HG02884 (cell line): ENCODE results near the gene LTA.

Experiments used
- ATAC-seq: cut with Tn5 transposase; IDR thresholded peaks from one replicate; pipeline ENCODE4 v1.9.1; 2021; ENCODE audit warnings: mild to moderate bottlenecking, moderate library complexity; ENCODE audit not compliant: unreplicated experiment

Gene LTA, protein sequence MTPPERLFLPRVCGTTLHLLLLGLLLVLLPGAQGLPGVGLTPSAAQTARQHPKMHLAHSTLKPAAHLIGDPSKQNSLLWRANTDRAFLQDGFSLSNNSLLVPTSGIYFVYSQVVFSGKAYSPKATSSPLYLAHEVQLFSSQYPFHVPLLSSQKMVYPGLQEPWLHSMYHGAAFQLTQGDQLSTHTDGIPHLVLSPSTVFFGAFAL

GRCh38 chr6:31572041-31572911 is at the start of gene LTA:
Gene LTA, plus strand, starts transcription at chr6:31572289. Its CDS starts 454 bp downstream, at chr6:31572743.
- no peak for ATAC-seq

- ATAC-seq, result no peak
These were observed 46.5 kb upstream of the LTA start for GRCh38 chr6:31525553-31525931.

DNA sequence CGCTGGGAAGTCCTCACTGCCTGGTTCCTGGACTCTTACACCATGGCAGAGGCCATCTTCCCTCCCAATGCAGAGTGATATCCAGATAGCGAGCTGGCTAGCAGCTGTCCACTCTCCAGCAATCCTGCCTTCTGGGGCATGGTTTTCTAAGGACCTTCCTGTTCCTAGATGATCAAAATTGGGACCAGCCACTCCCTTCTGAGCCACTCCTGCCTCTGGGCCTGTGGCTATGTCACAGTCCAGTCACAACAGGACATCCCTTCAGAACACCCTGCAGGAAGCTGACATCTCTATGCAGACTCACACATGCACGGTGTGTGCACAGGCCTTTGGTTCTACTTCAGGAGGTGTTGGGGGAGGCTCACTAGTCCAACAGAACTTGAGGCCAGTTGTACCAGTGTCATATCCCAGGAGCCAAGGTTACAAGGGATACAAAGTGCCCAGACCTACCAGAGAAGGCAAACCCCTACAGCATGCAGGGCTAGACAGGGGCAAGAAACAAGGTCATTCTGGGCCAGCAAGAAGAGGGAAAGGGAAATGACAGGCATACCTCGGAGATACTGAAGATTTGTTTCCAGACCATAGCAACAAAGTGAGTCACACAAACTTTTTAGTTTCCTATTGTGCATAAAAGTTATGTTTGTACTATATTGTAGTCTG is 46.0 kb upstream of the LTA start:
- no peak for ATAC-seq

DNA sequence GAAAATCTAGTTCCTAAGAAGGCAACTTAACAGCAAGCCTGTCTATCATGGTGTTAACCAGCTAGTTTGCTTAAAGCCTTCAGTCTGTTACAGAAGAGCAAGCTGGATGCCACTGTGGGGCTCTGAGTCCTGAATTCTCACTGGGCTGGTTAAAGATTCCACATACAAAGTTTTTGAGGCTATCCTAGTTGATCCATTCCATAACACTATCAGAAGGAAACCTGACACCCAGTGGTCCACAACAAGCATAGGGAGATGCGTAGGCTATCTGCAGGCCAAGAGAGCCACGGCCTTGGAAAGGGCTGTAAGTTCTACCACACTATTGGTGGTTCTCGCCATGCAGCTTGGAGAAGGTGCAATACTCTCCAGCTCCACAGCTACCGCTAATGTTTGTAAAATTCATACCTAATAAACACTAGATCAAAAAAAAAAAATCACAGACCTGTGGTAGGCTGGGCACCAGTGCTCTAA is 43.7 kb upstream of the LTA start:
- ATAC-seq, result no peak

- ATAC-seq, result no peak
These were observed 43.2 kb upstream of the LTA start, which contains the start of gene MCCD1 for GRCh38 chr6:31528821-31529328. Gene MCCD1, plus strand, starts transcription at chr6:31528962. Its CDS starts 53 bp downstream, at chr6:31529015.

DNA sequence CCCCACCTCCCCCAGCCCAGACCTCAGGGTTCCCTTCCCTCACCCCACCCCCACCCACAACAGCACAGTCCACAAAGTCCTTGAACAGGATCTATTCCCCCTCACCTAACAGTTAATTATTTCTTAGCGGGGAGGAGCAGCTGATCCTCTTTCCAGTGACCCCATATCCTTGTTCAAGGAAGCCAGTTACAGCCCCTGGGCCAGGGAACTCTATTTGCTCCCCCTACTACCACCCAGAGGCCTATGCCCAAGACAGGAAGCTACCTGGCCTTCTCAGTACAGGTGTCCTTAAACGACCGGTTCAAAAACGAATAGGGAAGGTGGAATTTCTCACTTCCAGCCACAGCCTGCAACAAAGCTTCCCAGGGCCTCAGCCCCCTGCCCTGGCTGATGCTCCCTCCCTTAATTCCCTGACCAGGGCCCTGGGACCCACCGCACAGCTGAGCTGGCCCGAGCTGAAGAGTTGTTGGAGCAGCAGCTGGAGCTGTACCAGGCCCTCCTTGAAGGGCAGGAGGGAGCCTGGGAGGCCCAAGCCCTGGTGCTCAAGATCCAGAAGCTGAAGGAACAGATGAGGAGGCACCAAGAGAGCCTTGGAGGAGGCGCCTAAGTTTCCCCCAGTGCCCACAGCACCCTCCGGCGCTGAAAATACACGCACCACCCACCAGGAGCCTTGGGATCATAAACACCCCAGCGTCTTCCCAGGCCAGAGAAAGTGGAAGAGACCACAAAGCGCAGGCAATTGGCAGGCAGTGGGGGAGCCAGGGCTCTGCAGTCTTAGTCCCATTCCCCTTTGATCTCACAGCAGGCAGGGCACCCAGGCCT is 42.5 kb upstream of the LTA start:
- ATAC-seq, result no peak

- ATAC-seq, result no peak
These were observed 41.4 kb upstream of the LTA start for GRCh38 chr6:31530659-31531058.

DNA sequence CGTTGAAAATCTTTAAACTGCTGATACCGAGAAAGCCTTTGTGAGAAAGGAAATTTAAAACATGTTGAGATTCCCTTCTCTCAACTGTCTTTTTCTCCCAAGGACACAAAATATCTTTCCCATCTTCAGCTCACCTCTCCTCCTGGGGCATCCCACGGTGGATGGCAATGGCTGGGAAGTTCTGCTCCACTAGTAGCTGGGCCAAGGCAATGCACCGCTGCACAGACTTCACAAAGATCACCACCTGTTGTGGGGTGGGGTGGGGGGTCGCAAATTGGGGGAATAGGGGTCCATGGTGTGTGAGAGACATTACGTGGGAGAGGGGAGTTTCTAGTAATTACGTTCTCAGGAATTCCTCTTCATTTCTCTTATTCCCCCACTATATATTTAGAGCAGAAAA is 40.9 kb upstream of the LTA start:
- no peak for ATAC-seq

GRCh38 chr6:31531771-31532643 is 40.1 kb upstream of the LTA start:
- ATAC-seq, result no peak

- ATAC-seq, result no peak
These were observed 39.2 kb upstream of the LTA start for GRCh38 chr6:31532644-31533454.

GRCh38 chr6:31533455-31533841 is 38.6 kb upstream of the LTA start:
- no peak for ATAC-seq

DNA sequence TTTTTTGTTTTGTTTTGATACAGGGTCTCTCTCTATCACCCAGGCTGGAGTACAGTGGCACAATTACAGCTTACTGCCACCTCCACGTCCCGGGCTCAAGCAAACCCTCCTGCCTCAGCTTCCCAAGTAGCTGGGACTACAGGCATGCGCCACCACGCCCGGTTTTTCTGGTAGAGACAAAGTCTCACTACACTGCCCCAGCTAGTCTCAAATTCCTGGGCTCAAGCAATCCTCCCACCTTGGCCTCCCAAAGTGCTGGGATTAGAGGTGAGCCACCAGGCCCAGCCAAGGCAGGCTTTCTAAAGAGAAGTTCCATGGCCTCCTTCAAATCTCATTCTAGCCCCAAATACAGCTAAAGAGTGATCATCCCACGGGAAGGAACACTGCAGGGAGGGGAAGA is 38.1 kb upstream of the LTA start:
- ATAC-seq, result no peak

- ATAC-seq, result no peak
These were observed 37.5 kb upstream of the LTA start for GRCh38 chr6:31534521-31535040.

DNA sequence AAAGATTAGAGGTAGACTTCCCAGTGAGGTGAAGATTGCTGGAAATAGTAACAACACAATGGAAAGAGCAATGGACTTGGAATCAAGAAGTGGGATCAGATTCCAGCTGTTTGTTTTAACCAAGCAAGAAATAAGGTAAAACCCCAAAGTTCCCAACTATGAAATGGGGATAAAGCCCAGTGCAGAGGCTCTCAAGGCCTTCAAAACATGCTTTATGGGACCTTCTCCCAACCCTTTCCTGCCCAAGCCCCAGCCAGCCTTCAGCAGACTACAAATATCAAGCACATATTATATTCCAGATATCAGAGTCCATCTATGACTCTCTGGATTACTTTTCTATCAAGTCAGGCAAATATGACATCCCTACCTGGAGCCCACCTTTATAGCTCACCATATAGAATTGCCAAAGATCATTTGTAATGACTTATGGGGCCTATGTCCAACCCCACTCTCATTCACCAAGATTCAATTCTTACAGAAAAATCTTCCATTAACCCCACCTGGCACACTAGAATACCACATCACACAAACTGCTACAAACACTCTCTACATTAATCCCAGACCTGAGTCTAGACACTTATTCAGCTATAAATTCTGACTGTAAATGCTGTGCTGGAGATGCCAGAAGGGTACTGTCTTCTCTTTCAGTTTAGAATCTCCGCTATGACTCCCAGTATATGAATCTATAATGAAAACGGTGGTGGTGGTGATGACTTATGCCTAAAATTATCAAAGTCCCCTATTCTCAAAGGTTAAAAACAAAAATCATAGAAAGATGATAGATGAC is 36.4 kb upstream of the LTA start:
- ATAC-seq, result no peak

- ATAC-seq, result no peak
These were observed 33.2 kb upstream of the LTA start for GRCh38 chr6:31538805-31539400.

- ATAC-seq, result no peak
These were observed 31.4 kb upstream of the LTA start for GRCh38 chr6:31540640-31541039.

DNA sequence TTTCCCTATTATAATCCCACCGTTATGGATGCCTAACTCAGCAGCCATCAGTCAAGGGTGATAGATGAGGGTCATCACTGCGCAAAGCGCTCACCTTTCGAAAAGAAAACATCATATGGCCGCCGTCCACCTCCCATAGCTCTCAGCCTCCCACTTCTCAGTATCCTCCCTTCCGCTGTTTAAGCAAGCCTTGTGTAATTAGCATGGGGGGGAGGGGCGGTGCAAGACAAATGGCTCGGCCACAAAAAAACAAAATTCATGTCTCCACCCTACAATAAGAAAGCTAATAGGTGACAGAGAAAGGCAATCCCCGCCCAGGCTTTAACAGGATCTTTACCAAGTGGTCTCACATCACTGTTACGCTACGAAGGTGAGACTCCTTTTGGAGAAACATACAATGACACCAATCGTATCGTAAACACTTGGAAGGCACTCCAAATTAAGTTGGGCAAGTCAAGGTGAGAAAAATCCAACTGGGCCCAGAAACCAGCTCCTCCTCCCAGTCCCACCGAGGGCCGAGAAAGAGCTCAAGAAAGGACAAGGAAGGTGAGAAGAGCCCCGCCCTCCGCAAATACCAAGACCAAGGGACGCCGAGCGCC is 30.9 kb upstream of the LTA start:
- ATAC-seq, result no peak
